ENCODE results near the gene LRRTM2. TPM values are rescaled to one million over a fixed set of nuclear protein-coding genes. Genes with fewer than 3 reads are reported as not detected.
A peak's percentile ranks its signal among the peaks of the same experiment; 100 is the strongest.

Gene LRRTM2
- total RNA-seq, 4 donors from 2014 or later: under 0.01 to 0.87 (median 0.31) TPM

DNA sequence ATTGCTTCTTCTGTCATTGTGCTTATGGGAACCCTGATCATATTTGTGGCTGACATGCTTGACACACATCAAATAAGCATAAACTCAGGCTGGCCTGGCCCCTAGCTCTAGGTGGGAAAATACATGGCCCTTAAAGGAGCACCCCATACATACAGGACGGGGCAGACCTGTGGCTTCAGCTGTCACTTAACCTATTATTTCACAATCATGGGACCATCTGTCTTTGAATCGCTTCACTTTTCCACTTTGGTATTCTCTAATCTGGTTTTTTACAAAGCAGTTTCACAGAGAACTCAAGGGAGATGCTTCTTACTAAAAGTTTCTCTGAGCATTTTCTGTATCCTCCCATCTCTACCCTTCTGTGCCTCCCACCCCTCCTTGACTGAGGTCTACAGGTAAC, 34.6 kb upstream of the LRRTM2 start:
- H3K27me3 ChIP-seq: no peaks in the 10 kb centered on the region
- H3K4me1 ChIP-seq: no peaks in the 10 kb centered on the region
- H3K9me3 ChIP-seq: no peaks in the 10 kb centered on the region
- no peak for ATAC-seq
- H3K27ac ChIP-seq: no peak overlapping the region
- H3K4me3 ChIP-seq: no peak overlapping the region
- TF ChIP-seq EP300 (IDR thresholded peaks at IDR 0.05): no peak
- no peak for TF ChIP-seq POLR2AphosphoS5 (IDR thresholded peaks at IDR 0.05)
- TF ChIP-seq CTCF (IDR thresholded peaks at IDR 0.05): no peak
- no peak for TF ChIP-seq POLR2A (IDR thresholded peaks at IDR 0.05)
- H3K36me3 ChIP-seq: peaks cover 0 to 82% of the 10 kb centered on the region in 2 donors
- WGBS, 2 donors (ENCODE audit: low coverage in 1 of 2): 84 to 100% methylated on average over 1 to 2 of the region's 2 CpGs

GRCh38 chr5:138905541-138905940, 30.4 kb upstream of the LRRTM2 start:
- TF ChIP-seq CTCF (IDR thresholded peaks at IDR 0.05): no peak
- TF ChIP-seq POLR2A (IDR thresholded peaks at IDR 0.05): no peak
- no peak for TF ChIP-seq EP300 (IDR thresholded peaks at IDR 0.05)
- no peak for TF ChIP-seq POLR2AphosphoS5 (IDR thresholded peaks at IDR 0.05)
- ATAC-seq: no peak
- Histone ChIP-seq H3K36me3 (peaks cover 0 to 77% of the 10 kb centered on the region in 2 donors), H3K9me3 (no peaks in the 10 kb centered on the region), H3K4me3 (no peak overlapping the region), H3K4me1 (peaks cover 0 to 14% (median 0%) of the 10 kb centered on the region in 3 donors), H3K27me3 (no peaks in the 10 kb centered on the region), H3K27ac (no peak overlapping the region)
- 100% methylated on average over 1 of the region's 1 CpG; no CpG with 5 or more reads in 1 of the 2 donors for WGBS, 2 donors (ENCODE audit: low coverage in 1 of 2)

DNA sequence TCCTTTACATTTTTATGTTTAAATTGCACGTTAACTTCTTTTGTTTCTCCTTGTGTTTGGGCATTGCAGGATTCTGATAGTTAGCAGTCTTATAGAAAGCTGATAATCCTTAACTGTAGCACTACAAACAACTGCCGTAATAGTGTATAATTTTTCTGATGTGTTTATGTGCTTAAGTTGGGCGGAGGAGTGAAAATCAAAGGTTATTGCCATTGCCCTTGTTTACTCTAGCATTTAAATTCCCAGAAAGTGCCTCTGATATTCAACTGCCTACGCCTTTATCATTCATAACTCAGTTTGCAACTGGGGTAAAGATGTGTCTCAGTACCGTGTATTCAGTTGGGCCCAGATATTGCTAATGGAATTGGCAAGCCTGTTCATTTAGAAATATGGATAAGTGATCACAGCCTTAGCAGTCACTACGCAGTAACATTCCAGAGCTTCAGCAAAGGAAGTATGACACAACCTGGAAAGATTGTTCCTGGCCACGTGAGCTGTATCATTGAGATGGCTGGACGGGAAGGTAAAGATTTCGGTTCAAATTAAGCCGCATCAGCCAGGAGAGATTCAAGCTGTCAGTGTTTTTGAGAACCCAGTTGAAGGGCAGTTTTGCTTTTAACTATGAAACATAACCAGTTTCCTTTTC, 28.1 kb upstream of the LRRTM2 start:
- peaks cover 0 to 18% (median 0%) of the 10 kb centered on the region in 3 donors for H3K4me1 ChIP-seq
- no peaks in the 10 kb centered on the region for H3K27me3 ChIP-seq
- no peaks in the 10 kb centered on the region for H3K9me3 ChIP-seq
- no peak overlapping the region for H3K4me3 ChIP-seq
- peak; percentile 50 for ATAC-seq
- 63% methylated on average over 9 of the region's 10 CpGs for WGBS, 2 donors (ENCODE audit: low coverage in 1 of 2)
- TF ChIP-seq POLR2AphosphoS5 (IDR thresholded peaks at IDR 0.05) (peak; percentile 12), CTCF (IDR thresholded peaks at IDR 0.05) (no peak)
- H3K27ac ChIP-seq: peak overlapping the region in 2 of 4 donors; percentile 6 to 22
- peaks cover 0 to 70% of the 10 kb centered on the region in 2 donors for H3K36me3 ChIP-seq

DNA sequence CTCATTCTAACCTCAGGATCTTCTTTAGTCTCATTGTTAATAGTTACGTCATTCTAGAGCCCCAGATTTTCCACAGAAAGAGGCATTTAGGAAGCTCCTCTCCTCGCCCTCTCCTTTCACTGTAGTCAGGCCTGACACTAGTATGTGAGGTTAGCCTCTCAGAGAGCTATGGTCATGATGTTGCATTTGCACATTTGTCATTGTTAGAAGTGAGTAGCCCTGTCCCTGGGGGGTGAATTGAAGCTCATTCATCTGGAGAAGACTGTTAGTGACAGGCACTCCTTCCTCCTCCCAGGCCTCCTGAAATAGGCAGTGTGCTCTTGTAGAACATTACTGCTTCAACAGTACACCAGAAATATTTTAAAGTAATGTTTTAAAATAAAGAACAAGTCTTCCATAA, 26.6 kb upstream of the LRRTM2 start:
- Histone ChIP-seq H3K27me3 (no peaks in the 10 kb centered on the region), H3K36me3 (peaks cover 0 to 55% of the 10 kb centered on the region in 2 donors), H3K9me3 (no peaks in the 10 kb centered on the region), H3K27ac (peak overlapping the region in 1 of 4 donors; percentile 31), H3K4me1 (peaks cover 0 to 18% (median 0%) of the 10 kb centered on the region in 3 donors), H3K4me3 (no peak overlapping the region)
- WGBS, 2 donors (ENCODE audit: low coverage in 1 of 2): 89 to 100% methylated on average over 1 to 2 of the region's 2 CpGs
- no peak for ATAC-seq
- TF ChIP-seq POLR2AphosphoS5 (IDR thresholded peaks at IDR 0.05) (no peak), EP300 (IDR thresholded peaks at IDR 0.05) (no peak), CTCF (IDR thresholded peaks at IDR 0.05) (no peak), POLR2A (IDR thresholded peaks at IDR 0.05) (no peak)

Data from gastroesophageal sphincter (tissue), 4 donors.